IPS-15b (cell line): ENCODE measurements around the gene C3orf20.

ENCODE experiments used
- H3K27me3 ChIP-seq: one replicate; pipeline ENCODE4 v1.6.1; 2013; ENCODE audit warnings: low read length; ENCODE audit not compliant: control insufficient read depth, insufficient read depth
- H3K36me3 ChIP-seq: one replicate; pipeline ENCODE4 v1.6.1; 2013; ENCODE audit warnings: low read length; ENCODE audit not compliant: control insufficient read depth, insufficient read depth
- H3K4me1 ChIP-seq: one replicate; pipeline ENCODE4 v1.6.1; 2013; ENCODE audit warnings: mild to moderate bottlenecking, low read length; ENCODE audit not compliant: control insufficient read depth, insufficient read depth
- H3K4me3 ChIP-seq: one replicate; pipeline ENCODE4 v1.5.1; 2013; ENCODE audit warnings: low read depth, low read length
- H3K9ac ChIP-seq: one replicate; pipeline ENCODE4 v1.6.1; 2013; ENCODE audit warnings: low read depth, mild to moderate bottlenecking, low read length
- H3K9me3 ChIP-seq: one replicate; pipeline ENCODE4 v1.6.1; 2013; ENCODE audit warnings: mild to moderate bottlenecking, low read length; ENCODE audit not compliant: control insufficient read depth, insufficient read depth

The C3orf20 gene

DNA sequence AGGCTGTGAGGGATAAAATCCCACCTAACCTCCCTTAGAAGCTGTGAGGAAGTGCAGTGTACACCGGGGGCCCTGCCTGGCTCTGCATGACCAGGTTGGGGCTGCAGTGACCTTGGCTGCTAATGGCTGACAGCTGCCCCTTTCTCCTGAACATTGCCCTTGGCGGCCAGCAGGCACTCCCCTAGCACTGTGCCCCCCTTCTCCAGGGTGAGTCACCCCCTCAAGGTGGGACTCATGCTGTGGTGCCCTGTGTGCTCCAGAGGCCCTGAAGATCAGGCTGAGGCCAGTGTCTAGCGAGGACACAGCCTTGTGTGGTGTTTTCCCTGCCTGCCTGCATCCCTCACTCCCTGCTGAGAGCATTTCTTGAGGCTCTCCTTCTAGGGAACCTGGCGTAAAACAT, 122.8 kb downstream of the C3orf20 start:
- Histone ChIP-seq H3K27me3 (no peaks in the 10 kb centered on the region), H3K9me3 (no peaks in the 10 kb centered on the region), H3K9ac (no peak overlapping the region), H3K4me3 (no peak overlapping the region), H3K36me3 (no peaks in the 10 kb centered on the region), H3K4me1 (no peaks in the 10 kb centered on the region)

DNA sequence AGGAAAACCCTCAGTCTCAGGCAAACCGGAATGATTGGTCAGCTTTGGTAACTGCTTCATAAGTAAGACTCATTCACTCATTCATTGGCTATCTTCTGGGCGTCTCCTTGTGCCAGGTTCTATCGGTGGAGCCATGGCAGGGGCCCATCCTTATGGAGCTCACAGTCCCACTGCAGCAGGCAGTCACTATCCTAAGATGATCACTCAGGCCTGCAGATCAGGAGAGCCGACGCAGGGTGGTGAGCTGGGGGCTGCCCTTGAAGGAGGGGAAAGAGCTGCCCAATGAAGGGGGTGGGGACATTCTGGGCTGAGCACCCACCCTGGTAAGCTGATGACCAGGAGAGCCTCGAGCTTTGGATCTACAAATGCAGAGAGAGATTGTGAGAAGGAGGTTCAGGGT, 123.3 kb downstream of the C3orf20 start:
- H3K9ac ChIP-seq: no peak overlapping the region
- no peaks in the 10 kb centered on the region for H3K27me3 ChIP-seq

DNA sequence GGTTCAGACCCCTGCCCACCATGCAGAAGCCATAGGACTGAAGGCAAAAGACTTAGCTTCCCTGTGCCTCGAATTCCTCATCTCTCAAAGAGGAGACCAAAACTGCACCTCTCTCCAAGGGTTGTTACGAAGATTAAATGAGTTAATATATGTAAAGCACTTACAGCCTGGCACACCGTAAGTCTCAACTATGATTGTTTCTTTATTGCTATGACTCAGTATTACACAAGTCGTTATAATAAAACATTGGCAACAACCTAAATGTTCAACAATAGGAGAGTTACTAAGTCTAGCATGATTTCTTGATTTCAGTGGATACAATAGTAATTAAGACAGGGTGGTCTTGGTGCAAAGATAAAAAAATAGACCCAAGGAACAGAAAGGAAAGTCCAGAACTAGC, 124.2 kb downstream of the C3orf20 start:
- Histone ChIP-seq H3K9ac (no peak overlapping the region), H3K4me3 (no peak overlapping the region), H3K4me1 (no peaks in the 10 kb centered on the region), H3K36me3 (no peaks in the 10 kb centered on the region), H3K9me3 (no peaks in the 10 kb centered on the region), H3K27me3 (no peaks in the 10 kb centered on the region)

More for the DNA sequence above, 123.3 kb downstream of the C3orf20 start:
- Histone ChIP-seq H3K4me1 (no peaks in the 10 kb centered on the region), H3K4me3 (no peak overlapping the region), H3K9me3 (no peaks in the 10 kb centered on the region), H3K36me3 (no peaks in the 10 kb centered on the region)

DNA sequence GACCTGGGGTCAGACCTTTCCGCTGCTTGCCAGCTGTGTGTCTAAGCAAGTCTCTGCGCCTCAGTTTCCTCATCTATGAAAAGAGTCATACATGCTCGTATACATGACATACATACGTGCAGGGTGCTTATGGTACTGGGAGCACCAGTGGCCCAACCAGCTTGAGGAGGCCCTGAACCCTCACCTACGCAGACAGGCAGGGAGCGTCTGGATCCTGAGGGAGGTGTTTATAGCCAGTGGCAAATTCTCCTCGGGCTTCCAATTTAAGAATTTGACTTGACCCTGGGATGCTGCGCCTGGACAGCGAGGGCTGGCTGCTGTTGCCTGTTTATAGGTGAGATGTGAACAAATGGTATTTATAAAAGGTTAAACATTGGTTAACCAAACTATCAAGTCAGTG, 126.1 kb downstream of the C3orf20 start:
- Histone ChIP-seq H3K36me3 (no peaks in the 10 kb centered on the region), H3K4me3 (no peak overlapping the region), H3K27me3 (no peaks in the 10 kb centered on the region), H3K9me3 (no peaks in the 10 kb centered on the region), H3K9ac (no peak overlapping the region), H3K4me1 (no peaks in the 10 kb centered on the region)

DNA sequence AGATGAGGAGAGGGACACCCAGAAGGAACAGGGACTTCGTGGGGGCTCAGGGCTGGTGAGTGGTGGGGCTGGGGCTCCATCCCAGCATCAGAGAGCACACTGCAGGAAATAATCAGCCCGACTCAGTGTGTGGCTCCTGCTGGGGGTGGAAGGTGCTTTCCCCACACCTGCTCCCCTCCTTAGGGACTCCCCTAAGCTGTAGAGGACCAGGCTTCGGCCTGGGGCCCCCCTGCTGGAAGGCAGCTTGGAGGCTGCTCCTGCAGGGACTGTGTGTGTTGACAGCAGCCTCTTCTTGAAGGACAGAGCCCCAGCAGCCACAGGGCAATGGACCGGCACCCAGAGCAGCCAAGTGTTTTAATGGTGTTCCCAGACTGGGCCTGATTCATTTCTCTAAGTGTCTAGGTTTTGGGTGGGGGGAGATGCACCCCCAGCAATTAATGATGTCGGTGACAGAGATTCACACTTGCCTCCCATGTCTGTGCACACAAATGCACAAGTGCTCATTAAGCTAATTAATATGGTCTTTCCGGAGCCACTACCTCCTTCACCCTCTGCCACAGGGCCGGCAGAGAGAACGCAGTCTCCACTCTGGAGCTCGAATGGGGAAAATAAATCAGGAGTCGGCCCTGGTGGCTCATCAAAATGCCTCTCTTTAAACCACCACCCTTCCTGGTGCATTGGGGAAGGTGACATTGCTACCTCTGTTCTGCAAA, 126.9 kb downstream of the C3orf20 start:
- Histone ChIP-seq H3K36me3 (no peaks in the 10 kb centered on the region), H3K9ac (no peak overlapping the region), H3K4me1 (no peaks in the 10 kb centered on the region), H3K9me3 (no peaks in the 10 kb centered on the region), H3K27me3 (no peaks in the 10 kb centered on the region), H3K4me3 (no peak overlapping the region)

DNA sequence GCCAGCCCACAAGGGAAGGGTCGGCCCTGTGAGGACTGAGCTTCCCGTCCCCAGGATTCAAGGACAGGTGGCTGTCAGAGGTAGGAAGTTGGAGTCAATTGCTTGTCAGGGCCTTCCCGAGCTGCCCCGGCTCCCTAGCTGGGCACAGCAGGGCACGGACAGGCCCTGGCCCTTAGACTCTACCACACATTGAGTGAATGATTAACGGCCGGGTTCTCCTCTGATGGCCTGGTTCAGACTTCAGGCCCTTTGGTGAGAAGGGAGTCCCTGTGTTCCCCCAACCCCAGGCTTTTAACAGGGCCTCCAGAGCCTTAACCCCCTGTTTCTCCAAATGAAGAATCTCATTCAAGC, 127.4 kb downstream of the C3orf20 start:
- no peaks in the 10 kb centered on the region for H3K4me1 ChIP-seq
- no peaks in the 10 kb centered on the region for H3K9me3 ChIP-seq
- H3K27me3 ChIP-seq: no peaks in the 10 kb centered on the region
- no peak overlapping the region for H3K4me3 ChIP-seq
- H3K36me3 ChIP-seq: no peaks in the 10 kb centered on the region
- H3K9ac ChIP-seq: no peak overlapping the region

DNA sequence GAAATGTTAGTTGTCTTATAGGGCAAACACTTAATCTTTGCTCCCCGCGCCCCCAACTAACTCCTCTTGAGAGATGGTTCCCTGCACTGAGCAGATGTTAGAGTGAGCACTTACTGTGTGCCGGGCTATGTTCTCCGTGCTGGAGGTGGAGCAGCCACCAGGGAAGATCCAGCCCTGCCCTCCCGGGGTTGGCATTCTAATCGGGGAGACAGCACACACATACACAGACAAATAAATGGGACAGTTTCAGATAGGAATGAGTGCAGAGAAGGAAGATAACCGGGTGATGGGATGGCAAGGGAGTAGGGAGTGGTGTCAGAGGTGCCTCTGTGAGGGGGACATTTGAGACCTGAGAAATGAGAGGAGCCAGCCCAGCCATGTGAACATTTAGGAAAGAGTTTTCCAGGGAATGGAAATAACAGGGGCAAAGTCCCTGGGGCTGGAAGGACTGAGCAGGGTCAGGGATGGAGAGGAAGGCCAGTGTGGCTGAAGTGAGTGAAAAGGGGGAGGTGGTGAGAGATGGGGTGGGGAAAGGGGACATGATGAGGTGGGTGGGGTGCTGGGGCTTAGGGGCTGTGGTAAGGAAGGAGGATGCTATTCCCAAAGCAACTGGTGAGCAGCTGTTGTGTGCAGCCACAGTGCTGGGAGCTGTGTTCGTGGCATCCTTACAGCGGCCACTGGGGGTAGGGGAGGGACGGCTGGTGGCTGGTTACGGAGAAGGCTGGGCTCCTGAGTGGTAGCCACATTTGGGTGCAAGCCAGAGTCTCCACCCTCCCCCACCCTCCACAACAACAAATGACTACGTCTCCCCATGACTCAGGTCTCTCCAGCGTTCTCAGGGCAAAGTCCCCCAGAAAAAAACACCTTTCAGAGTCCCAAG, 128.4 kb downstream of the C3orf20 start:
- no peaks in the 10 kb centered on the region for H3K36me3 ChIP-seq
- no peak overlapping the region for H3K4me3 ChIP-seq
- H3K4me1 ChIP-seq: no peaks in the 10 kb centered on the region
- no peak overlapping the region for H3K9ac ChIP-seq
- peaks cover 9% of the 10 kb centered on the region for H3K27me3 ChIP-seq
- H3K9me3 ChIP-seq: no peaks in the 10 kb centered on the region

DNA sequence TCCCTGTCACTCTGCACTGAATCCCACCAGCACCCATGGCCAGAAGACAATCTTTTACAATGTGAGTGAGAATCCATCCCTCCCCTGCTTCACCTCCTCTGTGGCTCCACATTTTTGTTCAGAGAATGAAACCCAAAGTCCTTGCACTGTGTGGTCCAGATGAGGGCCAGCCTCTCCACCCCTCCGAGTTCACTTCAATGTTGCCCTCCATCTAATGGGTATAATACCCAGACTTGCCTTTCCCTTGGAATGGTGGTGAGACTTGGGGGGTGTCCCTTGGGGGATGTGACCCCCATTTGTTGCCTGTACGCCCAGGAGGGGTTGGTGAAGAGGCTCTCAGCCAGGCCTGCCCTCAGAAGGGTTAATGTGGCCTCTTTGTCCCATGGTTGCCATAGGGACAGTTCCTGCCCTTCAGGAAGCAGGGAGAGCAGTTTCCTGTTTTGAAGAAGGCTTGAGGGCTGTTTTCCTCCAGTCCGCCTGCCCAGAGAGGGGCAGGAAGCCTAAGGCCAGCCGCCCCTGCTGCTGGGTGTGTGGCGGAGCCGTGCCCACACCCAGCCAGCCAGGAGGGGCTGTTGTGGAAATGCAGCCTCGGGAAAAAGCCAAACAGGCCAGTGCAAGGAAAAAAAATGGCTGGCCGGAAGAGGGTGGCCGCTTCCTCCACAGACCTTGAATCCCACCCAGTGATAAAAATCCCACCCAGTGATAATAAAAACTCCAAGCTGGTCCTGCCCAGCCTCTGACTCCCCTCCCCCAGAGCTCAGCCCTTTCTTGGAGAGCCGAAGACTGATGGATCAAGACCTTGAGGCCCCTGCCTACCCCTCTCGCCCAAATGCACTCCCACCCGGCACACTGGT, 129.3 kb downstream of the C3orf20 start:
- Histone ChIP-seq H3K4me3 (no peak overlapping the region), H3K9ac (no peak overlapping the region), H3K4me1 (no peaks in the 10 kb centered on the region), H3K36me3 (no peaks in the 10 kb centered on the region), H3K27me3 (peaks cover 18% of the 10 kb centered on the region), H3K9me3 (no peaks in the 10 kb centered on the region)

DNA sequence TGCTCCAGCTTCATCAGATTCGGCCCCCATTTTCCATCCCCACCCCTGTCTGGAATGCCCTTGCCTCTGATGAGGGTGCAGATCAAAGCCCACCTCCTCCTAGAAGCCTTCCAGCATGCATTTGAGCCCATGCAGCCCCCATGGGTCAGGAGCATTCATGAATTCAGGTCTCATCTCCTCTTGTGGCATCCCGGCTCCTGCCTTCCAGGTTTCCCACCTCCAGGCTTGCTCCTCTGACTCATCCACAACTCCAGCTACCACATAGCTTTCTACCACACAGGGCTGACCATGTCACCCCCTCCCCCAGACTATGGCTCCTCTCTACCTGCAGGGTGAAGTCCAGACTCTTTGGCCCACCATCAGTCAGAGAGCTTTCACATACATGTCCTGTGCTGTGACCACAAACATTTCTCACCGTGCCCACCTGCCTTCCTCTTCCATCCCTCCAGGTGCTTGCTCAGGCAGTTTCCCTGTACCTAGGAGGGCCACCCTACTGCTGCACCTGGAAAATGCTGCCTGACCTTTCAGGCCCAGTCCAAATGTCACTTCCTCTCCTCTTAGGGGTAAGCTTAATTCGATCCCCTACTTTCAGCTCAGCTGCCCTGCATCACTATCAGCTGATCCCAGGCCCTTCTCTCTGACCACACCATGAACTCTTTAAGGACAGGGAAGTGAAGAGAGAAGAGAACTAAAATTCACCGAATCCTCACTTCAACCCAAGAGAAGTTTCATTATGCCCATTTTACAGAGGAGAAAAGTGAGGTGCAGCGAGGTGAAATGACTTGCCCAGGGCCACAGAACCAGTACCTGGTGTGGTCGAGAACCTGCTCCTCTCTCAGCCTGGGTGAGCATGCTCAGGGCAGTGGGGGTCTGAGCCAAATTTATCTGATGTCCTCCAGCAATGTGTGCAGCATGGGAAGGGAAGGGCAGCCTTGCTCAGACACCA, 130.2 kb downstream of the C3orf20 start:
- Histone ChIP-seq H3K9me3 (no peaks in the 10 kb centered on the region), H3K9ac (no peak overlapping the region), H3K4me3 (no peak overlapping the region), H3K27me3 (peaks cover 27% of the 10 kb centered on the region), H3K4me1 (peaks cover 4% of the 10 kb centered on the region), H3K36me3 (no peaks in the 10 kb centered on the region)

DNA sequence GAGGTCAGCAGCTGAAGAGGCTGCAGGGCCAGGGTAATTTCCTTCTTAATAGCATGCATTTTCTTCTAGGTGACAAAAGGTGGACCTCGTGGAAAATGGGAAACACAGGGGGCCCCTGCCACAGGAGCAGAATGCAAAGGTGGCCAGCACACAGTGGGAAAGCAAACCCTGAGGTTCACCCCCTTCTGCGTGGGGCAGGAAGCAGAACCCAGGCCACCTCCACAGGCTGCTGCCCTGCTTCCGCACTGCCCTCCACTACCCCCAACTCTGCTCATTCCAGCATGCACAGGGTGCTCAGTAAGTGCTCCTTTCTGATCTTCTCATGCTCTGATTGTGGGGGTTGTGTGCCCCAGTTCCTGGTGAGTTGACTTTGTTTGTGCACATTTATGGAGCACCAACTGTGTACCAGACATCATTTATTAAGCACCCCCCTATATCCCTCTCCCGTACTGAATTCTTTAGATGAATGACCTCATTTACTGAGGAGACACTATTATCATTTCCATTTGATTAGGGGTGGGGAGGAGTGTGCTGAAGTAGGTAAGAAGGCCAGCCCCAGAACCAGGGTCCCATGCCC, 131.1 kb downstream of the C3orf20 start:
- Histone ChIP-seq H3K9me3 (no peaks in the 10 kb centered on the region), H3K4me3 (no peak overlapping the region), H3K27me3 (peaks cover 30% of the 10 kb centered on the region), H3K4me1 (peaks cover 4% of the 10 kb centered on the region), H3K36me3 (no peaks in the 10 kb centered on the region), H3K9ac (no peak overlapping the region)
